Fibroblast of skin of right quadriceps (primary cell): Measurements from ENCODE around the gene JPT2.
"Not testable (repeated sequence)": the region's sequence is repeated elsewhere in the genome, so short reads cannot be mapped to it uniquely, and the experiment has no call there.

Experiments used
- DNase-seq: peaks from one replicate; pipeline ENCODE4 v3.0.0-alpha.2; 2013

Gene JPT2

GRCh38 chr16:1710811-1711507, 32.9 kb downstream of the JPT2 start:
- no peak for DNase-seq

DNA sequence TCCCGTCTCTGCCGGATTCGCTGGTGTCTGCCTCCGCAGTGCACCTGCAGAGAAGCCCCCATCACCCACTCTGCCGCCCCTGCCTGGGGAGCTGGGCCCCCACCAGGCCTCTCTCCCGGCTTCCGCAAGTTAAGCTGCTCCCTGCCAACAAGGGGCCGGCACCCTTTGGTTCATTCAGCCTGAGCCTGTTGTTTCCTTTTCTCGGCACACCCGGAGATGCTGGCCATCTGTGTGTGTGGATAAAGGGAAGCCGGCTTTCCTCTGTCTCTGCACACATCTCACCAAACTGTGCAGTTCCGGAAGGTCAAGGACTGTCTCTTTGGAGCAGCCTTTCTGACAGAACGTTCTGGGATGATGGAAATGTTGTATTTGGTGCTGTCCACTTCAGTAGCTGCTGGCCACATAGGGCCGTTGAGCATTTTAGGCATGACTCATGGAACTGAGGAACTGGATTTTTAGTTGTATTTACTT, 34.7 kb downstream of the JPT2 start:
- no peak for DNase-seq

GRCh38 chr16:1713331-1713730, 35.3 kb downstream of the JPT2 start:
- DNase-seq = no peak

GRCh38 chr16:1713933-1714332, 35.9 kb downstream of the JPT2 start:
- DNase-seq = no peak

- no peak for DNase-seq
Observed at GRCh38 chr16:1715220-1715619, 37.1 kb downstream of the JPT2 start.

- not testable (repeated sequence) for DNase-seq
Observed at GRCh38 chr16:1718236-1718635, 40.2 kb downstream of the JPT2 start.

- DNase-seq = not testable (repeated sequence)
Observed at GRCh38 chr16:1719559-1720229, 41.6 kb downstream of the JPT2 start.

DNA sequence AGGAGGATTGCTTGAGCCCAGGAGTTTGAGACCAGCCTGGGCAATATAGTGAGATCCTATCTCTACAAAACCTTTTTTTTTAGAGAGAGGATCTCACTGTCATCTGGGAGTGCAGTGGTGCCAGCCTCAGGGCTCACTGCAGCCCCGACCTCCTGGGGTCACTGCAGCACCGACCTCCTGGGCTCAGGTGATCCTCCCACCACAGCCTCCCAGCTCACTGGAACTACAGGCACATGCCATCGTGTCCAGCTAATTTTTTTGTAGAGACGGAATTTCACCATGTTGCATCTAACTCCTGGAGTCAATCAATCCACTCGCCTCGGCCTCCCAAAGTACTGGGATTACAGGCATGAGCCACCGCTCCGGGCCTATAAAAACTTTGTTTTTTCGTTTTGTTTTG, 43.3 kb downstream of the JPT2 start:
- no peak for DNase-seq

DNA sequence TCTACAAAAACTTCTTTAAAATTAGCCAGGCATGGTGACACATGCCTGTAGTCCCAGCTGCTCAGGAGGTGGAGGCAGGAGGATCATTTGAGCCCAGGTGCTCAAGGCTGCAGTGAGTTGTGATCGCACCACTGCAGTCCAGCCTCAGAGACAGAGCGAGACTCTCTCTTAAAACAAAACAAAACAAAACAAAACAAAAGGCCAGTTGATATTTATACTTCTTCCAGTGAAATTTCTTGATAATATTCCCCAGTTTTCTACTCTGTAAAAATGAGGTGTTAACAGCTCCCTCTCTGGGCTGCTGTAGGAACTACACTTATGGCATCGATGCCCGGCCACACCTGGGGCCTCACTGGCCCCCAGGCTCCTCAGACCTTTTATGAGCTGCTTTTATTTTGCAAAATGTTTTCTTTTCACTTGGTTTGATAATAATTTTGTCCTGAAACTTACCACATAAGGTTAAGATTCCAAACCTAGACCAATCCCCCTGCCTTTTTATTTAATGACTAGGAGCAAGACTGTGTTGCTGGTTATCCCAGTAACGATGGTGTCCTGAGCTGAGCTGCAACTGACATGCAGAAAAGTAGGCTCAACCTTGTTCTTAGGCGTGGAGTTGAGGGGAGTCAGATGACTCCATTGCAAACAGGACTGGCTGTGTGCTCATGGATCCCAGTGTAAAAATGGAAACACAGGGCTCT, 45.5 kb downstream of the JPT2 start:
- peak; percentile 28 for DNase-seq

- DNase-seq = no peak
Observed at GRCh38 chr16:1724491-1724890, 46.4 kb downstream of the JPT2 start.

DNA sequence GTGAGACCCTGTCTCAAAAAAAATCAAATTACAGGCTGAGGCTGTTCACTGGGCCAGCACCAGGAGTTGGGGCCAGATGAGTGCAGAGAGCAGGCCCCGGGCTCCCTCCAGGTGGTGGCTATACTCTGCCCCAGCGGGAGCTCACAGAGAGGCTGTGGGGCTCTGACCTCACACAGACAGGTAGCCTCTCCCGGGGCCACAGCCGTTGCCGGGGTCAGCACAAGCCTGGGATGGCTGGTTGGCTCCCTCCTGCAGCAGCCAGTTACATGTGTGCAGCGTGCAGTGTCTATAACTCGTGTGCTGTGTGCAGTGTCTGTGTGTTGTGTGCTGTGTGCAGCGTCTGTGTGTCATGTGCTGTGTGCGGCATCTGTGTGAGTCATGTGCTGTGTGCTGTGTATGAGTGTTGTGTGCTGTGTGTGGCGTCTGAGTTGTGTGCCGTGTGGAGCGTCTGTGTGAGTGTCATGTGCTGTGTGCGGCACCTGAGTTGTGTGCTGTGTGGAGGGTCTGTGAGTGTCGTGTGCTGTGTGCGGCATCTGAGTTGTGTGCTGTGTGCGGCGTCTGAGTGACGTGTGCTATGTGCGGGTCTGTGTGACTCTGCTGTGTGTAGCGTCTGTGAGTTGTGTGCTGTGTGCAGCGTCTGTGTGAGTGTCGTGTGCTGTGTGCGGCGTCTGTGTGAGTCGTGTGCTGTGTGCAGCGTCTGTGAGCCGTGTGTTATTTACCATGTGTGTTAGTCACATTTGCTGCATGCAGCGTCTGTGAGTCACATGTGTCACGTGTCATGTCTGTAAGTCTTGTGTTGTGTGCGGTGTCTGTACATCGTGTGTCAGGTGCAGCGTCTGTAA, 48.8 kb downstream of the JPT2 start:
- no peak for DNase-seq

DNA sequence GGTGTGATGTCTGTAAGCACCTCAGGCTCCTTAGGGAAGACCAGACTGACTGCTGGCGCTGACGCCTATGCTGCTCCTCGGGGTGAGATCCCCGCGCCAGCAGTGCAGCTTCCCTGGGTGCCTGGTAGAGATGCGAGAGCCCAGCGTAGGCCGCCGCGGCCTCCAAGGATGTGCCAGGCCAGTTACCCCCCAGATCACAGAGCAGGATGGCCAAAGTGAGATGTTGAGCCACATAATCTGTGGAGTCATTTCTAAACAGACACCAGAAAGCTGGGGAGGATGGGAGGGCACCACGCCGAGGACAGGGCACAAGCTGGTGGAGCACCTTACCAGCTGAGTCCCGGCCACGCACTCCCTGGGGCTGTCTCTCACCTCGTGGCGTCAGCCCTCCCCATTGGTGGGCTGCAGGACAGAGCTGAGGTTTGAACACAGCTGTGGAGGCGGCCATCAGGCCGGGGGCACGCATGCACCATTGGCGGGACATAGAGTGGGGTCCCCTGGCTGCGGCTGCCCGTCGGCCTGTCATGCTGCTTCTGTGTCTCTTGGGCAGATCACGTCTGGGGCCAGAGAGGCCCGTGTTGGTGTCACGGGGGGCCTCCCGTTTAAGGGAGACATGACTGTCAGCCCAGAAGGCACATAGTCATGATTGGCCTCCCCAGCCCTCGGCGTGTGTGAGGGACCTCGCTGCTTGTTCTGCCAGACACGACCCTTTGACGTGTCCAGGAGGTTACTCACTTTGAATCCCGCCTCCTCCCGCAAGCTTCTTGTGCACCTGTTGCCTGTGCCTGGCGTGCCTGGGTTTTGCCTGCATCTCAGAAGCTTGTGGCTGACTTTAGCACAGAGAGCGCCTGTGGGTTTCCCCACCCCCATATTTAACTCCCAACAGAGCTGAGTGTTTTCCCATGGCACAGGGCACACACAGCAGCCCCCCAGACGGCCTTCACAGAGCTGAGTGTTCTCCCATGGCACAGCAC, 49.9 kb downstream of the JPT2 start:
- no peak for DNase-seq

DNA sequence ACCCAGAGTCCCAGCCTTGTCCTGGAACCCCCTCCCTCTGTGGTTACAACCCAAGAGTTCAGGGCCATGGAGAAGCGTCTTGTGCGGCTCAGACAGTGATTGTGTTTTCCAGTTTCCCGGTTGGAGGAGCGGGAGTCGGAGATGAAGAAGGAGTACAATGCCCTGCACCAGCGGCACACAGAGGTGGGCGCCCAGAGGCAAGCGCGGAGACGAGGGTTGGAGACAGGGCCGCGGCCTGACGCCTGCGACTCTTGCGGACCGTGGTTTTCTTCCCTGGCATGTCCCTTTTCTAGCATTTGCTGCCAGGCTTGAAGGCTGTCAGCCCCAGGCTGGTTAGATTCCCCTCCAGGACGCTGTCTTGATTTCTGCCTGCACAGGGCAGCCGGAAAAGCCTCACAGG, 50.9 kb downstream of the JPT2 start:
- no peak for DNase-seq

DNA sequence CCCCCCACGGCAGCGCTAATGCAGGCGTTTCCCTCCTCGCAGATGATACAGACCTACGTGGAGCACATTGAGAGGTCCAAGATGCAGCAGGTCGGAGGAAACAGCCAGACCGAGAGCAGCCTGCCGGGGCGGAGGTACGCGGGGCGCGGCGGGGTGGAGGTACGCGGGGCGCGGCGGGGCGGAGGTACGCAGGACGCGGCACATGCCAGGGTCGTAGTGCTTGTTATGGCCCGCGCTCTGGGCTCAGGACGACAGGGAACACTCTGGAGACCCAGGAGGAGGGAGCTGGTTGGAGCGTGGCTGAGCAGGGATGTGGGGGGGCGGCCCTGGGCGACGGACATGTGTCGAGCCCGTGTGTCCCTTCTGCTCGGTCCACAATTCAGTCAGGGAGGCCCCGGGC, 51.4 kb downstream of the JPT2 start:
- no peak for DNase-seq

DNA sequence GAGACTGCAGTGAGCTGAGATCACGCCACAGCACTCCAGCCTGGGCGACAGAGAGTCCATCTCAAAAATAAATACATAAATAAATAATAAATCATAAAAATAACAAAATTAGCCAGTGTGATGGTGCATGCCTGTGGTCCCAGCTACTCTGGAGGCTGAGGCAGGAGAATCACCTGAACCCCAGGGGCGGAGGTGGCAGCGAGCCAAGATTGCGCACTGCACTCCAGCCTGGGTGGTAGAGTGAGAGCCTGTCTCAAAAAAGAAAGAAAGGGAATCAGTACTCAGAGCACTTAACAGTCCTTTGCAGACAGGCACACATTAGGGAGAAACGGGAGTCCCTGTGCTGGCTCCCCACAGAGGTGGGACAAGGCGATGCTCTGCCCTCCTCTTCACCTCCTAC, 53.0 kb downstream of the JPT2 start:
- DNase-seq = no peak

DNA sequence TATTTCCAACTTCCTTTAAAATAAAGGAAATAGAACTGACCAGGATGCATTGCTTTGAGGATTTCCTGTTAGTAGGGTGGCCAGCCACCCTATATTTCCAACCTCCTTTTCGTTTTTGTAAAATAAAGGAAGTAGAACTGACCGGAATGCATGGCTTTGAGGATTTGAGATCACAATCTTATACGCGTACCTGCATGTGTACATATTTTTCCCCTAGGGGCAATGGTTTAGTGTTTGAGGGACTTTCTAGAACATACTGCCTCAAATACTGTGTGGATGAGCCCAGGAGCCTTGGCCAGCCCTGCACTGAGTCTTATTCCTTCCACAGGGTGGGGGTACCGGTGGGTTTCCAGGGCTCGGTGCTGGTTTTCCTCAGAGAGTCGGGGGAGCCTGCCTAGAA, 53.5 kb downstream of the JPT2 start:
- no peak for DNase-seq

GRCh38 chr16:1732071-1732470, 54.0 kb downstream of the JPT2 start:
- DNase-seq = no peak

DNA sequence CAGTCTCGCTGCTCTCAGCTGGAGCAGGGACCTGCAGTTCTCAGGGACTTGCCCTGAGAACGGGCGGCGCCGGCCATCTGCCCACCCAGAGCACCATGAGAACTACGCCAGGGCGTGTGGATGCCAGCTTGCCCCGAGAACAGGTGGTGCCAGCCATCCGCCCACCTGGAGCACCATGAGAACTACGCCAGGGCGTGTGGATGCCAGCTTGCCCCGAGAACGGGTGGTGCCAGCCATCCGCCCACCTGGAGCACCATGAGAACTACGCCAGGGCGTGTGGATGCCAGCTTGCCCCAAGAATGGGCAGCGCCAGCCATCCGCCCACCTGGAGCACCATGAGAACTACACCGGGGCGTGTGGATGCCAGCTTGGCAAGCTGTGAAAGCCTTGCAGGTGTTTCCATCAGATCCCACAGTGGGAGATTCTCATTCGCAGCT, 54.5 kb downstream of the JPT2 start:
- not testable (repeated sequence) for DNase-seq

DNA sequence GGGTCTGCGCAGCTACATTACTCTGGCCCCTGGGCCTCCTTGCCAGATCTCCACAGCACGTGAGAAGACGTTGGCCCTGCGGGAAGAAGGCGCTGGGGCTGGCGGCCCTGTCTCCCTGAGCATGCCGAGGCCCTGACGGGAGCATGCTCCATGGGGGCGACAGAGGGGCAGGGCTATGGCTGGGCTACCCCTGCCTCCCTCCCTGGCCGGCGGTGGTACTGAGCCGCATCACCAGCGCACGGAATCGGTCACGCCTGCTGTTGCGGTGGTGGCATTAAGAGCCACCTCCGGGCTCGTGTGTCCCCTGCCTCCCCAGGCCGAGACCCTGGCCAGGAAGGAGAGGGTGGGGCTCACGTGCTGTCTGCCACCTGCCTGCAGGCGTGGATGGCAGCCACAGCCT, 56.0 kb downstream of the JPT2 start:
- DNase-seq = no peak

GRCh38 chr16:1734816-1735215, 56.7 kb downstream of the JPT2 start:
- no peak for DNase-seq

DNA sequence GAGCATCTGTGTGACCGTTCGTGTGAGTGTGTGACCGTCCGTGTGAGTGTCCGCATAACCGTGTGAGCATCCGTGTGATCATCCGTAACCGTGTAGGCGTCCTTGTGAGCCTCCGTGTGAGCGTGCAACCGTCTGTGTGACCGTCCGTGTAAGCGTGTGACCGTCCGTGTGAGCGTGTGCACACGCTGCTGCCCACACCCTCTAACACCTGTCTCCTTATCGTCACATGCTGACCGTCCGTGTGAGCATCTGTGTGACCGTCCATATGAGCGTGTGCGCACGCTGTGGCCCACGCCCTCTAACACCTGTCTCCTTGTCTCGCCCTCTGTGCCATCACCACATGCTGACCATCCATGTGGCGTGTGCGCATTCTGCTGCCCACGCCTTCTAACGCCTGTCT, 62.2 kb downstream of the JPT2 start:
- DNase-seq = no peak
